SK-MEL-5 (cell line): ENCODE results near the gene TMEM52. TPM values are rescaled to one million over a fixed set of nuclear protein-coding genes. Genes with fewer than 3 reads are reported as not detected.
"Not testable (repeated sequence)": the region's sequence is repeated elsewhere in the genome, so short reads cannot be mapped to it uniquely, and the experiment has no call there.

Experiments
- DNase-seq: peaks from one replicate; pipeline ENCODE4 v3.0.0-alpha.2; 2016; ENCODE audit warnings: low read depth, low spot score
- in situ Hi-C: cut with HindIII; loops from 2 replicates; pipeline ENCODE4 v1.10.0; 2016; ENCODE audit warnings: low sequenced_read_pairs, high pct_unique_total_duplicates, low pct_unique_long_range_greater_than_20kb
- total RNA-seq: library from RNA; depleted of rRNA; stranded (reverse); fragments of >200 nt; shearing (Covaris generic); gene quantifications from 2 replicates; pipeline ENCODE4 v1.2.3, GENCODE V29; 2014

TMEM52 gene
- total RNA-seq, 1 experiment from 2014 or later, result not detected

DNA sequence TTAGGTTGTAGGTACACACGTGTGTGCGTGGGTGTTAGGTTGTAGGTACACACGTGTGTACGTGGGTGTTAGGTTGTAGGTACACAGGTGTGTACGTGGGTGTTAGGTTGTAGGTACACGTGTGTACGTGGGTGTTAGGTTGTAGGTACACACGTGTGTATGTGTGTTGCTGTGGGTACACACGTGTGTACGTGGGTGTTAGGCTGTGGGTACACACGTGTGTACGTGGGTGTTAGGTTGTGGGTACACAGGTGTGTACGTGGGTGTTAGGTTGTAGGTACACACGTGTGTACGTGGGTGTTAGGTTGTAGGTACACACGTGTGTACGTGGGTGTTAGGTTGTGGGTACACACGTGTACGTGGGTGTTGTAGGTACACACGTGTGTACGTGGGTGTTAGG lies 15.8 kb upstream of the TMEM52 start:
- in situ Hi-C loops, DNase-seq: not testable (repeated sequence)

DNA sequence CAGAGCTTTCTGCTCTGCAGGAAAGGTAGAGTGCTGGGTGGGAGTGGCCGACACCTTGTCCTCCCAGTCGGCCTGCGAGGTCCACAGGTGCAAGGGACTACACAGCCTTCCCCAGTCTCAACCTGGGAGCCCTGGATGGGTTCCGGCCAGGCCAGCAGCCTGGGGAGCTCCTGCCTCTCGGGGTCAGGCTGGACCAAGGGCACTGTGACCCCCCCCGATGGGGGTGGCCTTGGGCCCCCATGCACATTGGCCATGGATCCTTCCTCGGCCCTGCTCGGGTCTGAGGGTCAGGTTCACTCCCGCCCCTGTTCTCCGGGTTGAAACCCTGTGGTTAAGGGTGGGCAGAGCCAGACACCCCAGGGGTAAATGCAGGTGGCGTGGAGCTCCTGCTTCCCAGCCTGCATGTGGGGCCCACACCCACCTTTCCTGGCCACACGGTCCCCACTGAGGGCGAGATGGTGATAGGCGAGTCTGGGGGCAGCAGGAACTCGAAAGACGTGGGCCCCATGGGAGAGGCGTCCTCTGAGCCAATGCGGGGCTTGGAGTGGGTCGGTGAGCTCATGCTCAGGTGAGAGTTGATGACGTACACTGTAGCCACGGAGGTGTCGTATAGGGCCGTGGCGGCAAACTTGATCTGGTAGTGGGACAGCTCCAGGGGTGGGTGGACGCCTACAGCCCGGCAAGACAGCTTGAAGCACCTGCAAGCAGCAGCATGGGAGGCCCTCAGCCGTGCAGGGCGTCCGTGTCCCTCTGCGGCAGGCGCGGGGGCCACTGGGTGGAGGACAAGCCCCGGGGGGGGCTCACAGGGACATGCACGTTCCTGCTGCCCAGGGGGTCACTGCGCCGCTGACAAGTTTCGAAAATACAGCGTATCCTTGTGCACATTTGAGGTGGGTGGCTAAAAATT lies 10.8 kb upstream of the TMEM52 start:
- no peak for DNase-seq
- in situ Hi-C loops, result no loop called here

DNA sequence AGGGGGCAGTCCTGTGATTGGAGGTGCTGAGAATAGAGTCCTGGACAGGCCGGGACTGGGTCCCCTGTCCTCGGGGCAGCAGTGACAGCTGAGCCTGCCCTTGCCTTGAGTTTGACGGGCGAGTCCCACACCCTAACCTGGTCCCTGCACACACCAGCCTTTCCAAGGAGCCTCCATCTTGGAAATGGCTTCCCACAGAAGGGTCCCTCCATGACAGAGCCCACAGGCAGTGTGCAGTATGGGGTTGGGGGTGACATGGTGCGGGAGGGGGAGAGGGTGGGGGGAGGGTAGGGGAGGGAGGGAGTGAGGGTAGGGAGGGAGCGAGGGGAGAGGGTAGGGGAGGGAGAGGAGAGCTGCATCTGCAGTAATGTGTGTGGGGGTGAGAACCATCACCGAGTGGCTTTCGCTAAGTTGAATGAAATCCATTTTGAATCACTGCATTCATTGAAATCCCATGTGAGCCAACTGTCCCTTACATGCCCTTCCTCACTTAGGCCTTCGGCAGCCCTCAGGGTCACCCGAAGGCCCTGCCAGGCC lies 10.1 kb upstream of the TMEM52 start:
- no peak for DNase-seq
- in situ Hi-C loops, result no loop called here

GRCh38 chr1:1928231-1929101 lies 9.4 kb upstream of the TMEM52 start:
- DNase-seq, result no peak
- in situ Hi-C loops, result no loop called here

DNA sequence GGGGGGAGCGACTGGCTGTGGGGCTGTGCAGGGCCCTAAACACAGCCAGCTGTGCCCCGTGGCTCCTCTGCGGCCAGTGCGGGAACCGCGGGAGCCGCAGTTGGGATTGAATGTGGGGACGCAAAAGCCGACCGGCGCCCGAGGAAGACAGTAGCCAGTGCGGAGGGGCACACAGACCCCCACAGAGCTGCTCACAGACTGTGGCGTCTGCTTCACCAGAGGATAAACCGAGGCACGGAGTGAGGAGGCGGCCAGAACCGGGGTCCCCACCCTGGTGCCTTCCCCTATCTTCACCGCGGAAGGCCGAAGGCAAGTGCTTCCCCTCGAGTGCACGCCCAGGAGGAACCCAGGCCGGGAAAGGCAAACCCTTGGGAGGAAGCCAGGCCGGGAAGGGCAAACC lies 8.7 kb upstream of the TMEM52 start:
- in situ Hi-C loops, result no loop called here
- no peak for DNase-seq

DNA sequence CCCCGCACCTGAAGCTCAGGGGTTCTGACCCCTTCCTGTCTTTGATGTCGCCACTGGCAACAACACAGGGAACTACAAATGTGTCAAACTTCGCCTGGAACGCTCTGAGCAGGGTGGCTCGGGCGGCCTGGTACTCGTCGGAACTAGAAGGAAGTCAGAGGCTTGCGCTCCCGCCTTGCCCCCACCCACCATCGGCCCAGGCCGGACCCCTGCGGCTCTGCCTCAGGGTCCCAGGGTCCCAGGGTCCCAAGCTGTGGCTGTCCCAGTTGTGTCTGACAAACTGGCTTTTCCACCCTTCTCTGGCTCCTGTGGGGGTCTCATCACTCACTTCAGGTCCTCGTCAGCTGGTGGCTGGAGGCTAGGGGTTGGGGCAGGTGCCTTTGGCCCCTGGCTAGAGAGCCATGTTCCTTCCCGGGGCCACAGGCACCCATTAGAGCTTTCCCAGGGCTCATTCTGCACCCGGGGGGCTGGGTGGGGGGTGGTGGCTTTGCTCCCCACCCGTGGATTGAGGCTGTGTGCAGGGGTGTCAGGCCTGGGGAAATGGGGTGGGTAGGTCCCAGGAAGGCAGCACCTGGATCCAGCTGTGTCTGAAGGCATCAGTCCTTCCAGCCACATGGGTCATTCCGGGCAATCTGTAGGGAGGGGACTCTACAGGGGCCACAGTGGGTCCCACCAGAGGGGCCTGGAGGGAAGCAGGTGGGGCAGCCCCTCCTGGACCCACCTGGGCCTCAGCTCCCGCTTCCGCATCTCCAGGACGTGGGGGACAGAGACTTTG lies 8.0 kb upstream of the TMEM52 start:
- in situ Hi-C loops, result no loop called here
- no peak for DNase-seq

- in situ Hi-C loops, result no loop called here
- DNase-seq, result no peak
Observed at GRCh38 chr1:1926346-1926811, 7.3 kb upstream of the TMEM52 start.

GRCh38 chr1:1925437-1926345 lies 6.6 kb upstream of the TMEM52 start:
- no peak for DNase-seq
- in situ Hi-C loops, result no loop called here

DNA sequence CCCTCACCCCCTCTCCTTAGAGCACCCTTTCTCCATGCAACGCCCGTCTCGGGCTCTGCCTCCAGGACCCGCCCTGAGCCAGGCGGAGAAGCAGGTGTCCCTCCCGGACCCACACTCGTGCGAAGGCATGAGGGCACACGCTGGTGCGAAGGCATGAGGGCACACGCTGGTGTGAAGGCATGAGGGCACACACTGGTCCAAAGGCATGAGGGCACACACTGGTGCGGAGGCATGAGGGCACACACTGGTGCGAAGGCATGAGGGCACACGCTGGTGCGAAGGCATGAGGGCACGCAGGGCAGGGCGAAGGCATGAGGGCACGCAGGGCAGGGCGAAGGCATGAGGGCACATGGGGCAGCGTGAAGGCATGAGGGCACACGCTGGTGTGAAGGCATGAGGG lies 5.8 kb upstream of the TMEM52 start:
- in situ Hi-C loops, result no loop called here
- DNase-seq, result no peak

- DNase-seq, result no peak
- in situ Hi-C loops, result no loop called here
Observed at GRCh38 chr1:1924386-1924785, 5.3 kb upstream of the TMEM52 start.

DNA sequence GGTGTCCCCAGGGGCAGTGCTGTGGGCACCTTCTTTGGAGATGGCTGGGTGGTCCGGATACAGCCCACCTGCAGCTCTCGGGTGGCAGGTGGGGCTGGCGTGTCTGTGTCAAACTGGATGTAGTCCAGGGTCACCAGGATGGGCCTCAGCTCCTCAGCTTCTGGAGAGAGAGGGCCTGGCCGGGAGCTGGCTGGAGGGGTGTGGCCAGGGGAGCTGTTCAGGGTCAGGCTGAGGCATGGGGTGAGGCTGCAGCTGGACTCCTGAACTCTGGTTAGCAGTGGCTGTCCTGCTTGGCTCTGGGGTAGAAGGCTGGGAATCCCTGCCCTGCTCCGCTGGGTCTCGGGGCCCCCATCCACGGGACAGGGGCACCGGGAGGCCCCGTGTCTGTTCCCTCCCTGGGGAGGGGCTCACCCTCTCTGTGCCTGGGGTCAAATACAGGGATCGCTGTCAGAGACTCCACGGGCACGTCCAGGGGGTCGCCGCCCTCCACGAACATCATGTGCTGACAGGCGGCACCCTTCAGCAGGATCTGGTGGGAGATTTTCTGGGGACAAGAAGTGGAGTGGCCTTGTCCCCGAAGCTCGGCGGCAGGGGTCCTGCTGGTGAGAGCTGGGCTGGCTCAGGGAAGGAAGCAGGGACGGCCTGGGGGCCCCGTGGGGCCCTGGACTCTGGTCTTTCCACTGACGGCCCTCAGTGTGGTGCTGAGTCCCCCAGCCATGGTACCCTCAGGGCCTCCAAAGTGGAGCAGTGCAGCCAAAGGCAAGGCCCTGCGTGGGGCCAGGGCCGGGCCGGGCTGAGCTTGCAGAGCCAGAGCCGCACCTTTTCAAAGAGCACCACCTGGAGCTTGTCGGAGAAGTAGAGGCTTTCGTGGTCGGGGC lies 4.1 kb upstream of the TMEM52 start:
- no peak for DNase-seq

GRCh38 chr1:1922702-1922955 lies 3.5 kb upstream of the TMEM52 start:
- DNase-seq, result no peak
- in situ Hi-C loops, result no loop called here

More for the DNA sequence above, 4.1 kb upstream of the TMEM52 start:
- in situ Hi-C loops, result no loop called here

- no peak for DNase-seq
- in situ Hi-C loops, result no loop called here
Observed at GRCh38 chr1:1921901-1922701, 3.0 kb upstream of the TMEM52 start.

- in situ Hi-C loops, result no loop called here
- DNase-seq, result no peak
Observed at GRCh38 chr1:1921459-1921862, 2.4 kb upstream of the TMEM52 start.
